SU-DHL-6 (cell line): Measurements from ENCODE around the gene GNG7.
"Not testable (repeated sequence)": the region's sequence is repeated elsewhere in the genome, so short reads cannot be mapped to it uniquely, and the experiment has no call there.

Experiments used
- H2AFZ ChIP-seq: fragments of 200-600 bp; sonication (generic); 2 replicates; pipeline ENCODE4 v1.6.1; 2014; ENCODE audit warnings: low read depth, mild to moderate bottlenecking, moderate library complexity, mixed read lengths, antibody characterized with exemption, low read length; ENCODE audit not compliant: severe bottlenecking
- H3F3A ChIP-seq: fragments of 200-600 bp; shearing (Covaris generic); 2 replicates; pipeline ENCODE4 v1.6.0; 2016; ENCODE audit warnings: antibody characterized with exemption, mild to moderate bottlenecking; ENCODE audit not compliant: insufficient read depth
- H3K27ac ChIP-seq: fragments of 200-600 bp; sonication (generic); 2 replicates; pipeline ENCODE4 v1.5.1; 2016; ENCODE audit warnings: low read depth, mild to moderate bottlenecking, low read length, moderate library complexity, mixed read lengths
- H3K27me3 ChIP-seq: fragments of 200-600 bp; sonication (generic), shearing (Covaris generic); 2 replicates; pipeline ENCODE4 v1.6.0; 2014; ENCODE audit warnings: mild to moderate bottlenecking, low read length
- H3K36me3 ChIP-seq: fragments of 200-600 bp; sonication (generic); 2 replicates; pipeline ENCODE4 v1.6.1; 2014; ENCODE audit warnings: mild to moderate bottlenecking, low read length, mixed read lengths
- H3K4me2 ChIP-seq: fragments of 300-600, 200-600 bp; shearing (Covaris generic), sonication (generic); 2 replicates; pipeline ENCODE4 v1.6.0; 2014; ENCODE audit warnings: low read length, low read depth, mild to moderate bottlenecking; ENCODE audit not compliant: poor library complexity, severe bottlenecking
- H3K4me3 ChIP-seq: fragments of 200-600 bp; sonication (generic); 2 replicates; pipeline ENCODE4 v1.5.1; 2014; ENCODE audit warnings: antibody characterized with exemption, low read length, mild to moderate bottlenecking, mixed read lengths; ENCODE audit not compliant: insufficient read depth, poor library complexity, severe bottlenecking
- H3K79me2 ChIP-seq: fragments of 200-600 bp; sonication (generic); 2 replicates; pipeline ENCODE4 v1.6.1; 2014; ENCODE audit warnings: mild to moderate bottlenecking, low read length, moderate library complexity; ENCODE audit not compliant: insufficient read depth
- H3K9ac ChIP-seq: fragments of 200-600 bp; sonication (generic); 2 replicates; pipeline ENCODE4 v1.7.0; 2014; ENCODE audit warnings: mild to moderate bottlenecking, low read length
- H3K9me2 ChIP-seq: fragments of 200-600 bp; sonication (generic); replicated peaks from 2 replicates; pipeline ENCODE4 v1.6.1; 2014; ENCODE audit warnings: low read length; ENCODE audit not compliant: insufficient read depth
- H3K9me3 ChIP-seq: fragments of 200-600 bp; sonication (generic); 2 replicates; pipeline ENCODE4 v1.6.1; 2014; ENCODE audit warnings: low read length, mixed read lengths; ENCODE audit not compliant: insufficient read depth
- H4K20me1 ChIP-seq: fragments of 200-600 bp; sonication (generic); 2 replicates; pipeline ENCODE4 v1.6.1; 2014; ENCODE audit warnings: low read depth, mild to moderate bottlenecking, antibody characterized with exemption, low read length, moderate library complexity, mixed read lengths
- CTCF ChIP-seq: fragments of 200-600 bp; sonication (generic); IDR thresholded peaks from one replicate; pipeline ENCODE4 v1.5.1; 2017; ENCODE audit warnings: antibody characterized with exemption, mild to moderate bottlenecking, low read length, moderate library complexity; ENCODE audit not compliant: insufficient read depth, poor library complexity, severe bottlenecking
- EZH2phosphoT487 ChIP-seq: fragments of 200-600 bp; sonication (generic), shearing (Covaris generic); conservative IDR thresholded peaks from 2 replicates; pipeline ENCODE4 v1.6.1; 2018; ENCODE audit warnings: mild to moderate bottlenecking, antibody characterized with exemption, low read length, moderate library complexity, mixed read lengths

GNG7 gene

GRCh38 chr19:2533072-2533425, 169.4 kb downstream of the GNG7 start:
- Histone ChIP-seq H3K9me2 (no peaks in the 10 kb centered on the region), H3K4me3 (no peak overlapping the region), H4K20me1 (no peaks in the 10 kb centered on the region), H3K4me2 (no peak overlapping the region), H3K27ac (no peak overlapping the region), H3K36me3 (no peaks in the 10 kb centered on the region), H3K9me3 (no peaks in the 10 kb centered on the region), H3K79me2 (no peaks in the 10 kb centered on the region), H3K27me3 (no peaks in the 10 kb centered on the region), H2AFZ (no peak overlapping the region), H3K9ac (no peak overlapping the region), H3F3A (no peaks in the 10 kb centered on the region)
- TF ChIP-seq EZH2phosphoT487, result no peak
- TF ChIP-seq CTCF, result no peak

GRCh38 chr19:2532252-2533071, 170.0 kb downstream of the GNG7 start:
- Histone ChIP-seq H4K20me1 (no peaks in the 10 kb centered on the region), H3K36me3 (no peaks in the 10 kb centered on the region), H2AFZ (no peak overlapping the region), H3K9ac (no peak overlapping the region), H3K27me3 (no peaks in the 10 kb centered on the region), H3K9me3 (no peaks in the 10 kb centered on the region), H3K27ac (no peak overlapping the region), H3K9me2 (no peaks in the 10 kb centered on the region), H3K4me3 (no peak overlapping the region), H3K79me2 (no peaks in the 10 kb centered on the region), H3K4me2 (no peak overlapping the region), H3F3A (no peaks in the 10 kb centered on the region)
- no peak for TF ChIP-seq CTCF
- no peak for TF ChIP-seq EZH2phosphoT487

GRCh38 chr19:2529942-2530341, 172.6 kb downstream of the GNG7 start:
- not testable (repeated sequence) for H3K27me3 ChIP-seq, H3K9me2 ChIP-seq, H3K4me2 ChIP-seq, H4K20me1 ChIP-seq, H3K36me3 ChIP-seq, H3K79me2 ChIP-seq, H3K27ac ChIP-seq, H3K9me3 ChIP-seq, H3K9ac ChIP-seq, H2AFZ ChIP-seq, H3K4me3 ChIP-seq, H3F3A ChIP-seq

- H3K4me2 ChIP-seq, result no peak overlapping the region
- no peaks in the 10 kb centered on the region for H3F3A ChIP-seq
- H3K9me3 ChIP-seq, result no peaks in the 10 kb centered on the region
- no peaks in the 10 kb centered on the region for H3K79me2 ChIP-seq
- H3K4me3 ChIP-seq, result no peak overlapping the region
- no peaks in the 10 kb centered on the region for H3K9me2 ChIP-seq
- H3K36me3 ChIP-seq, result no peaks in the 10 kb centered on the region
- no peaks in the 10 kb centered on the region for H3K27me3 ChIP-seq
- no peak overlapping the region for H3K9ac ChIP-seq
- H2AFZ ChIP-seq, result no peak overlapping the region
- H3K27ac ChIP-seq, result no peak overlapping the region
- TF ChIP-seq CTCF (no peak), EZH2phosphoT487 (no peak)
- H4K20me1 ChIP-seq, result no peaks in the 10 kb centered on the region; the same call in 1 of the 2 replicates
These were observed 173.0 kb downstream of the GNG7 start for GRCh38 chr19:2529473-2529918.
